SK-N-SH (cell line): Measurements from ENCODE around the gene KRT36.

ENCODE experiments used
- POLR2AphosphoS5 ChIP-seq: IDR thresholded peaks from 2 replicates; pipeline ENCODE4 v1.6.1; 2012; ENCODE audit warnings: low read depth, low read length
- TF ChIP-seq, protein P1 (sequence below): fragments of 200-600 bp; sonication (generic); IDR thresholded peaks from 2 replicates; pipeline ENCODE4 v1.6.1; 2017; ENCODE audit warnings: antibody characterized with exemption, mild to moderate bottlenecking, moderate library complexity

DNA sequence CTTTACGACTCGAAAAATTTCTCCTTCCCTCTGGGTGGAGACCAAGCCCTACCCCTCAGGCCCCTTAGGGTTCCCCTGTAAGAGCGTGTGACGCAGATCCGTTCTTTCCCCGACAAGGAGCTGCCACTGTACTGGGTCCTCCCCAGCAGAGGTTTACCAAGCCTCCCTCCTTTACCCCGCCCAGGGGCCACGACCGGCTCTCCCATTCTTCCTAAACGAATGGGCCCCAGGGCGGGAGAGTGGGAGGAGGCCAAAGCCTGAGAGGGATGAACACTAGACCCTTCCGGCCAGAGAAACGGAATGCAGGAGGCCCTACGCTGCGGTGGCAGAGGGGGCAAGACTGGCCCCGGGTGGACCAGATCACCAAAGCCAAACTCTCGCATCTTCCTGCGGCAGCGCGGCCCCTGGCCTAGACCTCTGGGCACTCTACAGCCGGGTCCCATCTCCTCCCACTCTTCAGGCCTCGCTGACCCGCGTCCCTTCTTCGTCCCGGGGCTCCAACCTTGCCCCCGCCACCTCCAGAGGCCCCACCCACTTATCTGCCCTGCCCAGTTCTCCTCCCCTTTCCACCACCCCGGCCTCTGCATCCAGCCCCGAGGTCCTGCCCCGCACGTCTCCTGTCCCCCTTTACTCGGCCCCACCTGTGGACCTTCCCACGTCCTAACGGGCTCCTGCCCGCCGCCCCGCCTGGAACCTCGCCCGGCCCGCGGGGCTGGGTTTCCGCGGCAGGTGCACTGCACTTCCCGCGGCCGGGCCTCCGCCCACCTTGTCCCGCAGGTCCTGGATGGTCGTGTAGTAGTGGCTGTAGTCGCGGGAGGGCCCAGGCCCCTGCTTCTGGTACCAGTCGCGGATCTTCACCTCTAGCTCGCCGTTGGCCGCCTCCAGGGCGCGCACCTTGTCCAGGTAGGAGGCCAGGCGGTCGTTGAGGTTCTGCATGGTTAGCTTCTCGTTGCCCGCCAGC lies 37.6 kb upstream of the KRT36 start:
- TF ChIP-seq, protein P1, sequence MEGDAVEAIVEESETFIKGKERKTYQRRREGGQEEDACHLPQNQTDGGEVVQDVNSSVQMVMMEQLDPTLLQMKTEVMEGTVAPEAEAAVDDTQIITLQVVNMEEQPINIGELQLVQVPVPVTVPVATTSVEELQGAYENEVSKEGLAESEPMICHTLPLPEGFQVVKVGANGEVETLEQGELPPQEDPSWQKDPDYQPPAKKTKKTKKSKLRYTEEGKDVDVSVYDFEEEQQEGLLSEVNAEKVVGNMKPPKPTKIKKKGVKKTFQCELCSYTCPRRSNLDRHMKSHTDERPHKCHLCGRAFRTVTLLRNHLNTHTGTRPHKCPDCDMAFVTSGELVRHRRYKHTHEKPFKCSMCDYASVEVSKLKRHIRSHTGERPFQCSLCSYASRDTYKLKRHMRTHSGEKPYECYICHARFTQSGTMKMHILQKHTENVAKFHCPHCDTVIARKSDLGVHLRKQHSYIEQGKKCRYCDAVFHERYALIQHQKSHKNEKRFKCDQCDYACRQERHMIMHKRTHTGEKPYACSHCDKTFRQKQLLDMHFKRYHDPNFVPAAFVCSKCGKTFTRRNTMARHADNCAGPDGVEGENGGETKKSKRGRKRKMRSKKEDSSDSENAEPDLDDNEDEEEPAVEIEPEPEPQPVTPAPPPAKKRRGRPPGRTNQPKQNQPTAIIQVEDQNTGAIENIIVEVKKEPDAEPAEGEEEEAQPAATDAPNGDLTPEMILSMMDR: no peak
- TF ChIP-seq POLR2AphosphoS5: no peak
